PFSK-1 (cell line): ENCODE data around the gene MDN1.

ENCODE experiments used
- FOXP2 ChIP-seq: optimal IDR thresholded peaks from 2 replicates; pipeline ENCODE3; 2011; ENCODE audit warnings: borderline replicate concordance, control low read depth, inconsistent platforms; ENCODE audit not compliant: insufficient read depth; ENCODE audit errors: extremely low read length, extremely low read depth
- POLR2AphosphoS5 ChIP-seq: IDR thresholded peaks from 2 replicates; pipeline ENCODE4 v1.6.1; 2012; ENCODE audit warnings: low read depth, mild to moderate bottlenecking, control low read depth, low read length, moderate library complexity
- SIN3A ChIP-seq: IDR thresholded peaks from 2 replicates; pipeline ENCODE4 v1.6.1; 2012; ENCODE audit warnings: mild to moderate bottlenecking, low read length, moderate library complexity, borderline replicate concordance; ENCODE audit not compliant: insufficient read depth
- TAF1 ChIP-seq: IDR thresholded peaks from 2 replicates; pipeline ENCODE4 v1.6.1; 2012; ENCODE audit warnings: low read length, control low read depth, borderline replicate concordance; ENCODE audit not compliant: insufficient read depth
- TF ChIP-seq, protein P1 (sequence below), 2 experiments: IDR thresholded peaks; 2 replicates each; pipeline versions ENCODE4 v1.6.1 to v1.8.0; 2011 to 2012; ENCODE audit warnings: low read depth in 2 of 2, low read length in 2 of 2, control low read depth in 1 of 2, inconsistent platforms in 1 of 2, mild to moderate bottlenecking in 1 of 2, moderate library complexity in 1 of 2; ENCODE audit not compliant: insufficient read depth in 1 of 2

DNA sequence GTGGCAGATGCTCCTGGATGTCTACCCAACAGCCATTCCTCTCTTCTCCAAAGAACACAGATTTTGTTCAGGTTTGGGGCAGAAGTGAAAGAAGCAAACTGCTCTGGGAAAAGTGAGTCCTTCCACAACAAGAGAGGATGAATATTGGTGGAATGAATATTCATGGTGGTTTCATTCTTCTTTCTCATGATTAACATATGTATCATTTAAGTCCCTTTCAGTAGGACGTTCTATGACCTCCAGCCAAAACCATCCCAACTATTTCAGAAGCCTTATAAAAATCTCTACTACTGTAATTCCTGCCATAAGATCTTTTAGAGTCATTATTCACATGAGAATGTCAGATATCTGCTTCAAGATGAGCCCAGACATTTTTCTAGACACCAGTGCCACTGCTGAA lies 44.4 kb downstream of the MDN1 start:
- TF ChIP-seq POLR2AphosphoS5 (no peak), TAF1 (no peak), FOXP2 (no peak), SIN3A (no peak)
- TF ChIP-seq, protein P1, sequence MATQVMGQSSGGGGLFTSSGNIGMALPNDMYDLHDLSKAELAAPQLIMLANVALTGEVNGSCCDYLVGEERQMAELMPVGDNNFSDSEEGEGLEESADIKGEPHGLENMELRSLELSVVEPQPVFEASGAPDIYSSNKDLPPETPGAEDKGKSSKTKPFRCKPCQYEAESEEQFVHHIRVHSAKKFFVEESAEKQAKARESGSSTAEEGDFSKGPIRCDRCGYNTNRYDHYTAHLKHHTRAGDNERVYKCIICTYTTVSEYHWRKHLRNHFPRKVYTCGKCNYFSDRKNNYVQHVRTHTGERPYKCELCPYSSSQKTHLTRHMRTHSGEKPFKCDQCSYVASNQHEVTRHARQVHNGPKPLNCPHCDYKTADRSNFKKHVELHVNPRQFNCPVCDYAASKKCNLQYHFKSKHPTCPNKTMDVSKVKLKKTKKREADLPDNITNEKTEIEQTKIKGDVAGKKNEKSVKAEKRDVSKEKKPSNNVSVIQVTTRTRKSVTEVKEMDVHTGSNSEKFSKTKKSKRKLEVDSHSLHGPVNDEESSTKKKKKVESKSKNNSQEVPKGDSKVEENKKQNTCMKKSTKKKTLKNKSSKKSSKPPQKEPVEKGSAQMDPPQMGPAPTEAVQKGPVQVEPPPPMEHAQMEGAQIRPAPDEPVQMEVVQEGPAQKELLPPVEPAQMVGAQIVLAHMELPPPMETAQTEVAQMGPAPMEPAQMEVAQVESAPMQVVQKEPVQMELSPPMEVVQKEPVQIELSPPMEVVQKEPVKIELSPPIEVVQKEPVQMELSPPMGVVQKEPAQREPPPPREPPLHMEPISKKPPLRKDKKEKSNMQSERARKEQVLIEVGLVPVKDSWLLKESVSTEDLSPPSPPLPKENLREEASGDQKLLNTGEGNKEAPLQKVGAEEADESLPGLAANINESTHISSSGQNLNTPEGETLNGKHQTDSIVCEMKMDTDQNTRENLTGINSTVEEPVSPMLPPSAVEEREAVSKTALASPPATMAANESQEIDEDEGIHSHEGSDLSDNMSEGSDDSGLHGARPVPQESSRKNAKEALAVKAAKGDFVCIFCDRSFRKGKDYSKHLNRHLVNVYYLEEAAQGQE (IDR thresholded peaks at IDR 0.05; ENCODE audit: insufficient read depth in 1 of 2, low read depth in 2 of 2, low read length in 2 of 2), result no peak
